Upper lobe of right lung (tissue), 1 donor: ENCODE results near the gene ACO1. TPM values are rescaled to one million over a fixed set of nuclear protein-coding genes. Genes with fewer than 3 reads are reported as not detected.

Experiments used
- ATAC-seq: fragments of 200-7000 bp; cut with Tn5 transposase; one replicate; pipeline ENCODE4 v1.9.1; 2020; ENCODE audit warnings: mild to moderate bottlenecking, moderate library complexity
- DNase-seq: peaks from one replicate; pipeline ENCODE4 v3.0.0-alpha.2; 2020
- H3K27ac ChIP-seq: fragments of 200-600 bp; one replicate; pipeline ENCODE4 v1.8.0; 2022
- H3K27me3 ChIP-seq: fragments of 200-600 bp; one replicate; pipeline ENCODE4 v1.8.0; 2022; ENCODE audit warnings: mild to moderate bottlenecking
- H3K36me3 ChIP-seq: fragments of 200-600 bp; one replicate; pipeline ENCODE4 v1.8.0; 2022
- H3K4me1 ChIP-seq: fragments of 200-600 bp; one replicate; pipeline ENCODE4 v1.8.0; 2022
- H3K4me3 ChIP-seq: fragments of 200-600 bp; one replicate; pipeline ENCODE4 v1.8.0; 2022; ENCODE audit warnings: mild to moderate bottlenecking
- H3K9me3 ChIP-seq: fragments of 200-600 bp; one replicate; pipeline ENCODE4 v1.8.0; 2022
- intact Hi-C: fragments of 100-400 bp; cut with DNase I; formaldehyde crosslinking; loops from one replicate; pipeline ENCODE4 v1.11.0; 2022
- total RNA-seq: library from RNA; stranded (reverse); fragmentation: NEBNext Ultra II Directional; extraction: Animal tissue kit (Norgen Biotek cat#: 25700); gene quantifications from one replicate; pipeline ENCODE4 v1.2.1, GENCODE V29; 2021
- TF ChIP-seq, protein P1 (sequence below): fragments of 200-600 bp; IDR thresholded peaks from one replicate; pipeline ENCODE4 v1.8.0; 2022; ENCODE audit warnings: antibody characterized with exemption
- donor health status: DM: no; HTN: yes; CAD: no; lungs with severe emphysema.

ACO1 gene
- total RNA-seq, 1 donor from 2014 or later: 32.9 TPM

DNA sequence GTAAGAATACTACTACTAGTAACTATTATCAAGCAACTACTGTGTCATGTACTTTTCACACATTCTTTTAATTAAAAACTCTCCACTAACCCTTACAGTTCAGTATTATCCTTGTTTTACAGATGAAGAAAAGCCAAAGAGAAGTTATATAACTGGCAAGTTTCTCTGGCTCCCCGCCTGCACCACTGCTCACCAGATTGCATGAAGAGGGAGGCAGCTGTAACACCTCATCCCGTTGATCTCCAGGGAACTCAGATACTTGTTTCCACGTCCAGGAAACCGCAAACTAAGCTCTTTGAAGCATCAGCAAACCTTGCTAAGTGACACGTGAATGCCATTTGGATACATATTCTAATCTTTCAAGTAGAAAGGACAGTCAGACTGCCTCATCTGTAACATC lies 71.3 kb downstream of the ACO1 start:
- intact Hi-C loops: no loop called here
- Histone ChIP-seq H3K36me3 (peaks cover 85% of the 10 kb centered on the region), H3K9me3 (no peaks in the 10 kb centered on the region), H3K4me3 (no peak overlapping the region), H3K27ac (no peak overlapping the region), H3K4me1 (no peaks in the 10 kb centered on the region), H3K27me3 (no peaks in the 10 kb centered on the region)
- no peak for DNase-seq
- TF ChIP-seq, protein P1, sequence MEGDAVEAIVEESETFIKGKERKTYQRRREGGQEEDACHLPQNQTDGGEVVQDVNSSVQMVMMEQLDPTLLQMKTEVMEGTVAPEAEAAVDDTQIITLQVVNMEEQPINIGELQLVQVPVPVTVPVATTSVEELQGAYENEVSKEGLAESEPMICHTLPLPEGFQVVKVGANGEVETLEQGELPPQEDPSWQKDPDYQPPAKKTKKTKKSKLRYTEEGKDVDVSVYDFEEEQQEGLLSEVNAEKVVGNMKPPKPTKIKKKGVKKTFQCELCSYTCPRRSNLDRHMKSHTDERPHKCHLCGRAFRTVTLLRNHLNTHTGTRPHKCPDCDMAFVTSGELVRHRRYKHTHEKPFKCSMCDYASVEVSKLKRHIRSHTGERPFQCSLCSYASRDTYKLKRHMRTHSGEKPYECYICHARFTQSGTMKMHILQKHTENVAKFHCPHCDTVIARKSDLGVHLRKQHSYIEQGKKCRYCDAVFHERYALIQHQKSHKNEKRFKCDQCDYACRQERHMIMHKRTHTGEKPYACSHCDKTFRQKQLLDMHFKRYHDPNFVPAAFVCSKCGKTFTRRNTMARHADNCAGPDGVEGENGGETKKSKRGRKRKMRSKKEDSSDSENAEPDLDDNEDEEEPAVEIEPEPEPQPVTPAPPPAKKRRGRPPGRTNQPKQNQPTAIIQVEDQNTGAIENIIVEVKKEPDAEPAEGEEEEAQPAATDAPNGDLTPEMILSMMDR: no peak
- no peak for ATAC-seq

DNA sequence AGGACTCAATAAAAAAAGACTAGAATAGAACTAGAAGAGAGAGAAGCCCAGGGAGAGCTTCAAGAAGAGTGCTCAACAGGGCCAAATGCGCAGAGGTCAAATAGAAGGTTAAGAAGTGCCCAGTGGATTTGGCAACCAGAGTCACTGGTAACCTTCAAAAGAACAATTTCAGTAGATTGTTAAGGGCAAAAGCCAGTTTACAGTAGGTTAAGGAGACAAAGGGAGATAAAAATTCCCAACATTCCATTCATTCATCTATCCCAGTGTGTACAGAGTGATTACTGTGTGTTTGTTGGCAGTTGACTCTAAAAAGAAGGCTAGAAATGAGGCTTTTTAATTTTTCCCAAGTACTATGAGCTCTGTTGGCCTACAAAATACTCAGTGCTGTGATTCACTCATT lies 72.1 kb downstream of the ACO1 start:
- ATAC-seq (no peak), DNase-seq (no peak)
- Histone ChIP-seq H3K9me3 (no peaks in the 10 kb centered on the region), H3K4me3 (no peak overlapping the region), H3K27ac (no peak overlapping the region), H3K27me3 (no peaks in the 10 kb centered on the region), H3K4me1 (no peaks in the 10 kb centered on the region), H3K36me3 (peaks cover 80% of the 10 kb centered on the region)
- TF ChIP-seq, protein P1: no peak
- intact Hi-C loops: no loop called here

DNA sequence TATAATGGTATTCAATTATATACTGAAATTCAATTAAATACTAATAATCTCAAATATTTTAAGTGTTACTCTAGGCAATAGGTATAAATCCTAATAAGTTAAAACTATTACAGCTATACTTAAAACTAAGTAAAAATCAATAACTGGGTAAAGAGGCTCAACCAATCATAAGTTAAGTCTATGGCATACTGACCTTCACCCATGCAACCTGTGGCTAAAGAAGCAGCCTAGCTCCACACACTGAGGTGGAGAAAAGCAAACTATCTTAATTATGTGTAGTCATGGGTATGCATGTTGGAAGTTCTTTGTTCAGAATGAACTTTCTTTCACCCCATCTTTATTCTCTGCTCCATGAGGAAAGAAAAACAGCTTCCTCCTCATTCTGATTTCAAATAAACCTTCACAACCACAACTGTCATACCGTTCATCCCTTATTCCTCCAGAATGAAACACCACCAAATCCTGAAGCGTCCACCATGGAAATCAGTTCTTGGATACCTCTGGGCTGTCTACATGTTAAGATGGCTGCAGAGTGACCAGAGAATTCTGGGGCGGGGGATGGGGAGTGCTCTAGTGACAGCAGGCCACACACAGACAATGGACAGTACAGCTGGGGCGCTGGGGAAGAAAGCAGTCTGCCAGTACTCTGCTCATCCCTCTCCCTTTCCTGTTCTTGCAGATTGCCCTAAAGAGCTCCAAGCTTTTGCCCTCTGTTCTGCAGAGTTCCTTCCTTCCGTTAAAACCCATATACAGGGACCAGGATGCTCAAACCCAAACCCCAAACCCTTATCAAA lies 79.3 kb downstream of the ACO1 start:
- Histone ChIP-seq H3K4me1 (no peaks in the 10 kb centered on the region), H3K27ac (no peak overlapping the region), H3K36me3 (peaks cover 63% of the 10 kb centered on the region), H3K4me3 (no peak overlapping the region), H3K9me3 (no peaks in the 10 kb centered on the region), H3K27me3 (no peaks in the 10 kb centered on the region)
- DNase-seq (no peak), ATAC-seq (no peak)
- TF ChIP-seq, protein P1: no peak
- intact Hi-C loops: no loop called here

DNA sequence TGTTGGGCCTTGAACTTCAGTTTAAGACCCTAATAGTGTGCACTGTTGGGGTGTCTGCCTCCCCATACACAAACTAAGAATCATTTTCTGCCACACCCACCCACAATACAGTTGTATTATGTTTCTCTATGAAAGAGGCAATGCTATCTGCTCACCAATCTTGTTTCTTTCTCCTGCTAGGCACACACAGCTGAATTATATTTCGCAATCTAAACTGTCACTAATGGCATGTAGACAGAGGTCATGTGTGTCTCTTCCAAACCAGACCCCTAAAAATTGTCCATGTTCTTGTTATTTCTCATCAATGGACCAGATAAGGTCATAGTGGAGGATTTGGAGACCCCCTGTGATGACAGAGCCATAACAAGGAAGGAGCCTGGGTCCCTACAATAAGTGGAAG lies 84.3 kb downstream of the ACO1 start:
- H3K9me3 ChIP-seq: no peaks in the 10 kb centered on the region
- TF ChIP-seq, protein P1: no peak
- H3K4me3 ChIP-seq: no peak overlapping the region
- no peaks in the 10 kb centered on the region for H3K27me3 ChIP-seq
- ATAC-seq (no peak), DNase-seq (no peak)
- H3K27ac ChIP-seq: no peak overlapping the region
- H3K36me3 ChIP-seq: peaks cover 53% of the 10 kb centered on the region
- H3K4me1 ChIP-seq: no peaks in the 10 kb centered on the region
- intact Hi-C loops: no loop called here

DNA sequence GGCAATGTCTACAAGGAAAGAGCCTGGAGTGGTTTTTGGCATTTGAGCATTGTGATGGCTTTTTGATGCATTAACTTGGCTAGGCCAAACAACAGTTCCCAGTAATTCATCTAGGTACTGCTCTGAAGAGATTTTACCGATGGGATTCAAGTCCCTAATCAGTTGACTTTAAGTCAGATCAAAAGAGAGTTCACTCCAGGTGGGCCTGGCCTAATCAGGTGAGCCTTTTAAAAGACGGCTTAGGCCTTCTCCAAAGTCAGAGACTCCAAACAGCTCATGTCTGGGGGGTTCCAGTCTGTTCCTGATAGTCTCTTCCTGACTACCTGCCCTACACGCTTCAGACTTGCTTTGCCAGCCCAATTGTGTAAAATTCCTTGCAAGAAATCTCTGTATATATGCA lies 87.9 kb downstream of the ACO1 start:
- Histone ChIP-seq H3K27ac (no peak overlapping the region), H3K27me3 (no peaks in the 10 kb centered on the region), H3K4me3 (no peak overlapping the region), H3K36me3 (peaks cover 59% of the 10 kb centered on the region), H3K4me1 (no peaks in the 10 kb centered on the region), H3K9me3 (no peaks in the 10 kb centered on the region)
- intact Hi-C loops: no loop called here
- no peak for ATAC-seq
- TF ChIP-seq, protein P1: no peak
- no peak for DNase-seq
